GM12891 (cell line): Measurements from ENCODE around the gene C20orf204.

Source experiments
- POLR2A ChIP-seq: IDR thresholded peaks from 2 replicates; pipeline ENCODE4 v1.6.1; 2011; ENCODE audit warnings: low read depth, low read length, control low read depth
- POLR2AphosphoS5 ChIP-seq: IDR thresholded peaks from 2 replicates; pipeline ENCODE4 v1.6.1; 2011; ENCODE audit warnings: low read depth, low read length, control low read depth
- SPI1 ChIP-seq: IDR thresholded peaks from 2 replicates; pipeline ENCODE4 v1.6.1; 2011; ENCODE audit warnings: low read depth, low read length, control low read depth
- TAF1 ChIP-seq: IDR thresholded peaks from 2 replicates; pipeline ENCODE4 v1.6.1; 2011; ENCODE audit warnings: low read depth, low read length, control low read depth

DNA sequence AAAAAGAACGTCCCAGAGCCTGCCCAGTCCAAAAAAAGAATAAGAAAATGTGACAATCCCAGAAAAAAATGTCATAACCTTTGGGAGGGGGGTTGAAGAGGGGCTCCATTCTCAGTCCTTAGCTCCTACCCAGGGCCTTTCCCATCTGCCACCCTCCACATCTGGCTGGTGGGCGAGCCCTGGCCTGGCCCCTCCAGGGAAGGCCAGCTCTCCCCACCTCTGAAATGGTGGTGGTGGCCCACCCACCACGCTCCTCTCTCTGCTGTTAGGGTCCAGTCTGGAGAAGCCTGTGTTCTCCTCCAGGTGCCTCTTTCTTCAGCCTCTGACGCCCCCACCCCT, 42.9 kb downstream of the C20orf204 start:
- TF ChIP-seq POLR2A (no peak), SPI1 (no peak), POLR2AphosphoS5 (no peak), TAF1 (no peak)
